Esophagus muscularis mucosa (tissue), 3 donors: ENCODE results near the gene AP5S1.

Source experiments
- POLR2A ChIP-seq: fragments of 450-650 bp; IDR thresholded peaks from one replicate; pipeline ENCODE4 v1.6.1; 2017; ENCODE audit warnings: antibody characterized with exemption, moderate library complexity, mild to moderate bottlenecking, low read depth
- POLR2AphosphoS5 ChIP-seq, 2 donors: sonication (generic); formaldehyde crosslinking; IDR thresholded peaks; one replicate each; pipeline ENCODE4 v1.6.1; 2017; ENCODE audit warnings: antibody characterized with exemption in 2 of 2
- TF ChIP-seq, protein P1 (sequence below), 3 experiments: fragments of 200-600 bp in 2 of 3; fragments of 450-650 bp in 1 of 3; sonication (generic) in 2 of 3; IDR thresholded peaks; one replicate each; pipeline ENCODE4 v1.5.1; 2017 to 2019; ENCODE audit warnings: antibody characterized with exemption in 3 of 3, mild to moderate bottlenecking in 2 of 3, moderate library complexity in 1 of 3

DNA sequence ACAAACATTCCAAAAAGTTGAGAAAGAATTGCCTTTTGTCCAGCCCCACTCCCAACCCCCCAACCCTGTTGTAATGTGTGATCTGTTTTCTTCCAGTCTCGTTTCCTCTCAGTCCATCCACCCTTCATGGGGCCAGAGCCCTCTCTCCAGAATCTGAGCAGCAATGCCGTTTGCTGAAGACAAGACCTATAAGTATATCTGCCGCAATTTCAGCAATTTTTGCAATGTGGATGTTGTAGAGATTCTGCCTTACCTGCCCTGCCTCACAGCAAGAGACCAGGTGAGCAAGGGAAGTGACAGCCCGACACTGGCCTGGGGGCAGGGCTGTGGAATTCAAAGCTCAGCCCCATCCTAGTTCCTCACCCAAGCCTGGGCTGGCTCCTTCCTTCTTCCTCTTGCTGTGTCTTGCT lies 34.1 kb downstream of the AP5S1 start:
- TF ChIP-seq, protein P1, sequence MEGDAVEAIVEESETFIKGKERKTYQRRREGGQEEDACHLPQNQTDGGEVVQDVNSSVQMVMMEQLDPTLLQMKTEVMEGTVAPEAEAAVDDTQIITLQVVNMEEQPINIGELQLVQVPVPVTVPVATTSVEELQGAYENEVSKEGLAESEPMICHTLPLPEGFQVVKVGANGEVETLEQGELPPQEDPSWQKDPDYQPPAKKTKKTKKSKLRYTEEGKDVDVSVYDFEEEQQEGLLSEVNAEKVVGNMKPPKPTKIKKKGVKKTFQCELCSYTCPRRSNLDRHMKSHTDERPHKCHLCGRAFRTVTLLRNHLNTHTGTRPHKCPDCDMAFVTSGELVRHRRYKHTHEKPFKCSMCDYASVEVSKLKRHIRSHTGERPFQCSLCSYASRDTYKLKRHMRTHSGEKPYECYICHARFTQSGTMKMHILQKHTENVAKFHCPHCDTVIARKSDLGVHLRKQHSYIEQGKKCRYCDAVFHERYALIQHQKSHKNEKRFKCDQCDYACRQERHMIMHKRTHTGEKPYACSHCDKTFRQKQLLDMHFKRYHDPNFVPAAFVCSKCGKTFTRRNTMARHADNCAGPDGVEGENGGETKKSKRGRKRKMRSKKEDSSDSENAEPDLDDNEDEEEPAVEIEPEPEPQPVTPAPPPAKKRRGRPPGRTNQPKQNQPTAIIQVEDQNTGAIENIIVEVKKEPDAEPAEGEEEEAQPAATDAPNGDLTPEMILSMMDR (IDR thresholded peaks at IDR 0.05), result no peak
- TF ChIP-seq POLR2A, result no peak
- TF ChIP-seq POLR2AphosphoS5 (IDR thresholded peaks at IDR 0.05), result no peak
